Endothelial cell of umbilical vein (primary cell): Measurements from ENCODE around the gene RNF217. TPM values are rescaled to one million over a fixed set of nuclear protein-coding genes. Genes with fewer than 3 reads are reported as not detected.

Experiments
- BruUV-seq: library from RNA; stranded (reverse); fragments of 400-500 nt; replicated peaks from 2 replicates; lab custom pipeline; 2021; lab: Mats Ljungman, UMichigan
- CTCF ChIA-PET: fragments of 300-600, 350-600 bp; sonication (Branson Sonifier 250); formaldehyde crosslinking; loops from one replicate; lab custom pipeline; 2021; ENCODE audit warnings: antibody characterized with exemption, inconsistent platforms; lab: Charles Lee
- POLR2A ChIA-PET: fragments of 300-600, 350-600 bp; sonication (Branson Sonifier 250); formaldehyde crosslinking; loops from one replicate; lab custom pipeline; 2021; ENCODE audit warnings: antibody characterized with exemption, inconsistent platforms; lab: Charles Lee
- DNase-seq: peaks from one replicate; pipeline ENCODE4 v3.0.0-alpha.2; 2011; ENCODE audit warnings: low read depth, low spot score
- FAIRE-seq: peaks from 2 replicates; lab custom pipeline; 2011; peaks lifted over from hg19 to GRCh38; lab: Jason Lieb, UNC
- H2AFZ ChIP-seq: 2 replicates; pipeline ENCODE4 v1.6.0; 2012; ENCODE audit warnings: low read depth, low read length, control low read depth, inconsistent platforms
- H3K27ac ChIP-seq: 2 replicates; pipeline ENCODE4 v1.5.1; 2011; ENCODE audit warnings: low read depth, mild to moderate bottlenecking, control low read depth, low read length, moderate library complexity; ENCODE audit not compliant: insufficient read depth
- H3K27me3 ChIP-seq, 2 experiments: 2 replicates each; pipeline versions ENCODE4 v1.6.0 to v1.6.1; 2011; ENCODE audit warnings: low read length in 2 of 2, mixed read lengths in 1 of 2; ENCODE audit not compliant: control insufficient read depth in 2 of 2, insufficient read depth in 2 of 2
- H3K36me3 ChIP-seq, 2 experiments: 2 replicates in 1 of 2; 3 replicates in 1 of 2; pipeline ENCODE4 v1.5.1; 2011; ENCODE audit warnings: low read length in 2 of 2, mild to moderate bottlenecking in 1 of 2, moderate library complexity in 1 of 2; ENCODE audit not compliant: control insufficient read depth in 2 of 2, insufficient read depth in 2 of 2; ENCODE audit errors: extremely low read depth in 1 of 2
- H3K4me1 ChIP-seq: 3 replicates; pipeline ENCODE4 v1.5.1; 2011; ENCODE audit warnings: mild to moderate bottlenecking, low read length; ENCODE audit not compliant: control insufficient read depth, insufficient read depth; ENCODE audit errors: extremely low read depth
- H3K4me2 ChIP-seq: 2 replicates; pipeline ENCODE4 v1.6.1; 2011; ENCODE audit warnings: low read length, control low read depth, mixed read lengths; ENCODE audit not compliant: insufficient read depth
- H3K4me3 ChIP-seq, 3 experiments: fragments of 200-600 bp in 1 of 3; sonication (generic), shearing (Covaris generic) in 1 of 3; replicated peaks in 1 of 3; 2 replicates each; pipeline ENCODE4 v1.5.1; 2011 to 2016; ENCODE audit warnings: control low read depth in 3 of 3, low read length in 3 of 3, mild to moderate bottlenecking in 2 of 3, inconsistent platforms in 1 of 3, low read depth in 1 of 3, moderate library complexity in 1 of 3; ENCODE audit not compliant: insufficient read depth in 1 of 3
- H3K79me2 ChIP-seq: 2 replicates; pipeline ENCODE4 v1.6.0; 2012; ENCODE audit warnings: low read length, inconsistent platforms; ENCODE audit not compliant: control insufficient read depth, insufficient read depth
- H3K9ac ChIP-seq: replicated peaks from 2 replicates; pipeline ENCODE3; 2011; ENCODE audit warnings: low read length, control low read depth; ENCODE audit not compliant: insufficient read depth; ENCODE audit errors: extremely low read depth
- H3K9me1 ChIP-seq: replicated peaks from 3 replicates; pipeline ENCODE4 v1.6.0; 2011; ENCODE audit warnings: mild to moderate bottlenecking, low read length; ENCODE audit not compliant: control insufficient read depth, insufficient read depth; ENCODE audit errors: extremely low read depth
- H3K9me3 ChIP-seq: replicated peaks from 2 replicates; pipeline ENCODE4 v1.5.1; 2012; ENCODE audit warnings: low read length, inconsistent platforms; ENCODE audit not compliant: control insufficient read depth, insufficient read depth
- H4K20me1 ChIP-seq: replicated peaks from 2 replicates; pipeline ENCODE3; 2011; ENCODE audit warnings: mild to moderate bottlenecking, low read length; ENCODE audit not compliant: control insufficient read depth, insufficient read depth; ENCODE audit errors: extremely low read depth
- CTCF ChIP-seq, 2 donors: IDR thresholded peaks; 1 replicate in 1 of 2; 2 replicates in 1 of 2; pipeline ENCODE4 v1.5.1; 2011; ENCODE audit warnings: low read length in 2 of 2, mild to moderate bottlenecking in 2 of 2, moderate library complexity in 2 of 2, control low read depth in 1 of 2, inconsistent platforms in 1 of 2, low read depth in 1 of 2; ENCODE audit not compliant: insufficient read depth in 1 of 2; ENCODE audit errors: extremely low read depth in 1 of 2
- EZH2 ChIP-seq: IDR thresholded peaks from 2 replicates; pipeline ENCODE4 v1.6.1; 2012; ENCODE audit warnings: borderline replicate concordance, low read depth, mild to moderate bottlenecking, moderate library complexity, low read length, inconsistent platforms; ENCODE audit not compliant: severe bottlenecking
- FOS ChIP-seq: IDR thresholded peaks from 2 replicates; pipeline ENCODE4 v1.6.1; 2011; ENCODE audit warnings: mild to moderate bottlenecking, low read length, moderate library complexity, borderline replicate concordance; ENCODE audit not compliant: insufficient read depth
- GATA2 ChIP-seq: IDR thresholded peaks from 2 replicates; pipeline ENCODE4 v1.7.0; 2011; ENCODE audit warnings: low read depth, mild to moderate bottlenecking, moderate library complexity, mixed read lengths, low read length; ENCODE audit not compliant: insufficient read length, insufficient read depth
- JUN ChIP-seq: IDR thresholded peaks from 2 replicates; pipeline ENCODE4 v1.6.1; 2011; ENCODE audit warnings: borderline replicate concordance, low read depth; ENCODE audit not compliant: insufficient read length, insufficient read depth
- MAX ChIP-seq: IDR thresholded peaks from 2 replicates; pipeline ENCODE4 v1.6.1; 2011; ENCODE audit not compliant: insufficient read depth, insufficient read length
- MYC ChIP-seq: IDR thresholded peaks from one replicate; pipeline ENCODE4 v1.6.1; 2011; ENCODE audit warnings: mild to moderate bottlenecking, low read depth, low read length
- POLR2A ChIP-seq: IDR thresholded peaks from 2 replicates; pipeline ENCODE4 v1.6.1; 2012; ENCODE audit warnings: low read depth, mild to moderate bottlenecking, control low read depth, low read length
- POLR2AphosphoS5 ChIP-seq: IDR thresholded peaks from 2 replicates; pipeline ENCODE4 v1.6.1; 2012; ENCODE audit warnings: low read depth, mild to moderate bottlenecking, control low read depth, low read length, moderate library complexity; ENCODE audit not compliant: insufficient read depth
- dilution Hi-C: fragments of 300-500 bp; cut with MboI; formaldehyde crosslinking; loops from one replicate; pipeline ENCODE4 v1.15.0; 2019; ENCODE audit warnings: low sequenced_read_pairs; ENCODE audit not compliant: extremely low pct_ligation_motif_present
- intact Hi-C: fragments of 100-400 bp; cut with micrococcal nuclease; formaldehyde crosslinking; loops from one replicate; pipeline ENCODE4 v1.10.0; 2022
- polyA plus RNA-seq, 4 experiments: library from polyadenylated mRNA; depleted of rRNA in 3 of 4; stranded (reverse) in 3 of 4; unstranded in 1 of 4; fragments of >200 nt; gene quantifications; 2 replicates each; pipeline versions ENCODE4 v1.2.1 to v1.2.3, GENCODE V29; 2011 to 2012; ENCODE audit warnings: missing spikeins in 1 of 4
- total RNA-seq: library from RNA; stranded (reverse); gene quantifications from 2 replicates; pipeline ENCODE4 v1.2.3, GENCODE V29; 2021

Gene RNF217
- total and polyA plus RNA-seq, 2 donors (not counting 3 experiments of a cell fraction or from before 2014, with no cell fraction given) = 8.8 to 32.5 TPM

GRCh38 chr6:125107896-125108295, 145.7 kb downstream of the RNF217 start:
- no peaks in the 10 kb centered on the region for H3K9me1 ChIP-seq
- ChIA-PET CTCF (no interaction called here), POLR2A (no interaction called here)
- no peak for FAIRE-seq
- H3K79me2 ChIP-seq = no peaks in the 10 kb centered on the region
- no peak overlapping the region for H3K27ac ChIP-seq
- H2AFZ ChIP-seq = no peak overlapping the region
- H3K4me2 ChIP-seq = no peak overlapping the region
- H3K27me3 ChIP-seq = no peaks in the 10 kb centered on the region
- TF ChIP-seq POLR2A = no peak
- TF ChIP-seq FOS = no peak
- TF ChIP-seq MAX = no peak
- TF ChIP-seq GATA2 = no peak
- no peak for TF ChIP-seq POLR2AphosphoS5
- TF ChIP-seq JUN = no peak
- TF ChIP-seq MYC = no peak
- no peak for TF ChIP-seq EZH2
- TF ChIP-seq CTCF (IDR thresholded peaks at IDR 0.05; ENCODE audit: extremely low read depth in 1 of 2, insufficient read depth in 1 of 2, low read depth in 1 of 2, low read length in 2 of 2) = no peak
- no peak for DNase-seq
- no peaks in the 10 kb centered on the region for H3K36me3 ChIP-seq
- H4K20me1 ChIP-seq = no peaks in the 10 kb centered on the region
- H3K4me1 ChIP-seq = peaks cover 11% of the 10 kb centered on the region
- H3K4me3 ChIP-seq = no peak overlapping the region
- no TSS peak for BruUV-seq
- intact Hi-C loops (no loop called here), dilution Hi-C loops (loop anchor here (25.0 kb wide), 1 partner anchor 246 kb away; no protein-coding TSS in a partner anchor)
- no peak overlapping the region for H3K9ac ChIP-seq
- peaks cover 3% of the 10 kb centered on the region for H3K9me3 ChIP-seq
